ENCODE results near the gene RTKN2.

RTKN2 gene

DNA sequence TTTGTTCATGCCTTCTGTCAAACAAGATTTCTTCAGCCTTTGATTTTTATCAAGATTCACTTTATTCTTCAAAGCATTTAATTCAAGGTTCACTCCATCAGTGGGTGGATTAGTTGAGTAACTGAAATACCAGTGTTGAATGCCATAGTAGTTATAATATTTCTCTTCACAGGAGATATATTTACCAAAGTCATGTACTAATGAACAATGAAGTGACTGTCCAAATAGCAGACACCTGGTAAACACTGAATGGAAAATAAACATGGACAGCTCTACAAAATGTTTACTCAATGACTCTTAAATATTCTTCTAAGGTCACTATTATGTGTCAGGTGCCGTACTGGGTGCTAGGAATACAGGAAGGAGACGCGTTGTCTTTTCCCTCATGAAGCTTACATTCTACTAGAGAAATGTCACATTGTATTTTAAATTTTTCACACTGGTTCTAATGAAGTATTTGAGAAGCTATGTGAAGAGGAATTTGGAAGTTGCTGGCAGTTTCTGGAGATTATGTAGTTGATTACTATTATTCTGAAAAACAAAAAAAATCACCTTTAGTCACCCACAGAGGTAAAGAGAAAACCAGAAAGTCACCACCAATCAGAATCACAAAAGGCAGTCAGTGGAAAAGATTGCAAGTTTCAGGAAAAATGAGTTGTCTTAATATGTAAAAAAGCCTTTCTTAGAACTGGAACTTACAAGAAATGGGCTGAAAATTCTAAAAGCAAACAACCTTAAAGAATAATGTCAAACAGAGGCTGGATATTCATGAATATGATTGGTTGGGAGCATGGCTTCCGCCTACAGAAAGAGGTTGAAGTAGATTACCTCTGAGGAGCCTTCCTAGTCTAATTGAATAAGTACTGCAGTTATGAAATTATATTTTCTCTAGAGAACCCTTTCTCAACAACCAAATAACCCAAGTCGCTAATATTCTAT, 84.5 kb downstream of the RTKN2 start:
- H3K9me3 ChIP-seq (ENCODE audit: insufficient read depth, low read length): no peaks in the 10 kb centered on the region
- TF ChIP-seq YY1 (IDR thresholded peaks at IDR 0.05; ENCODE audit: insufficient read depth, insufficient read length) (no peak), SUZ12 (IDR thresholded peaks at IDR 0.05; ENCODE audit: extremely low read depth, insufficient read depth, insufficient read length) (no peak), ZNF274 (IDR thresholded peaks at IDR 0.05; ENCODE audit: low read depth, low read length) (no peak)
- no peaks in the 10 kb centered on the region for H3K27me3 ChIP-seq (ENCODE audit: insufficient read depth, insufficient read length)
- H3K36me3 ChIP-seq (ENCODE audit: insufficient read depth, insufficient read length, low read length): no peaks in the 10 kb centered on the region
- H3K4me3 ChIP-seq (ENCODE audit: insufficient read length, low read depth): no peak overlapping the region
- no peak for DNase-seq (ENCODE audit: low read depth, low spot score)
- no peak overlapping the region for H3K9ac ChIP-seq (ENCODE audit: insufficient read length, low read depth)
- no peaks in the 10 kb centered on the region for H3K4me1 ChIP-seq (ENCODE audit: insufficient read depth, insufficient read length)

DNA sequence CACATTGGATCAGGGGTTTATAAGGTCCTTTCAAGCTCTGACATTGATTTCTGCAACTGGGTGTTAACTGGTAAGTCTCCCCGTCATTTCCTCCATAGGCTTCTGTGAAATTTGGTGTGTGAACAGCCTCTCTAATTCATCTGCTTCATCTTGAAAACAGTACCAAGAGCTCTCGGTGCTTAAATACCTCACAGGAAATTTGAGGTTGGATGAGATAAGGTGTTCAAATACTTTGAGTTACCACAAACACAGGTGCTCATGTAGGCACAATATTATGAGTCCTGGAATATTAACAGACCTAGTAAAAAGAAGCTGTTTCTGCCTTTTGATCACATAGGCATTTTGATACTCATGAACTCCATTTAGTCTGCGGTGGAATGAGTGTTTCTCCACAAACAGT, 85.2 kb downstream of the RTKN2 start:
- Histone ChIP-seq H3K9ac (ENCODE audit: insufficient read length, low read depth) (no peak overlapping the region), H3K9me3 (ENCODE audit: insufficient read depth, low read length) (no peaks in the 10 kb centered on the region), H3K4me1 (ENCODE audit: insufficient read depth, insufficient read length) (no peaks in the 10 kb centered on the region), H3K36me3 (ENCODE audit: insufficient read depth, insufficient read length, low read length) (no peaks in the 10 kb centered on the region), H3K4me3 (ENCODE audit: insufficient read length, low read depth) (no peak overlapping the region), H3K27me3 (ENCODE audit: insufficient read depth, insufficient read length) (no peaks in the 10 kb centered on the region)
- TF ChIP-seq YY1 (IDR thresholded peaks at IDR 0.05; ENCODE audit: insufficient read depth, insufficient read length) (no peak), SUZ12 (IDR thresholded peaks at IDR 0.05; ENCODE audit: extremely low read depth, insufficient read depth, insufficient read length) (no peak), ZNF274 (IDR thresholded peaks at IDR 0.05; ENCODE audit: low read depth, low read length) (no peak)
- DNase-seq (ENCODE audit: low read depth, low spot score): no peak

DNA sequence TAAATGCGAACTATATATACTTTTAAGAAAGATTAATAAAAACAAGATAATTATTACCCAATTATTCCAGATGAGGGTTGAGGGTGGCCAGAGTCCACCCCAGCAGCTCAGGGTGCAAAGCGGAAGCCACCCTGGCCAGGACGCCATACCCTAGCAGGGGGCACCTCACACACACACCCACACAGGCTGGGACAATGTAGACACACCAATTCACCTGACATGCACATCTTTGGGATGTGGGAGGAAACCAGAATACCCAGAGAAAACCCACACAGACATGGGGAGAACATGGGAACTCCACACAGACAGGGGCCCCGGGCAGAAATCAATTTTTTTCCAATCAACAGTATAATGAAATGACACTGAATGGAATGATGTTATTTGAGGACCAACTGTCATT, 86.0 kb downstream of the RTKN2 start:
- no peak overlapping the region for H3K9ac ChIP-seq (ENCODE audit: insufficient read length, low read depth)
- H3K4me1 ChIP-seq (ENCODE audit: insufficient read depth, insufficient read length): no peaks in the 10 kb centered on the region
- H3K9me3 ChIP-seq (ENCODE audit: insufficient read depth, low read length): no peaks in the 10 kb centered on the region
- no peak overlapping the region for H3K4me3 ChIP-seq (ENCODE audit: insufficient read length, low read depth)
- TF ChIP-seq ZNF274 (IDR thresholded peaks at IDR 0.05; ENCODE audit: low read depth, low read length) (no peak), SUZ12 (IDR thresholded peaks at IDR 0.05; ENCODE audit: extremely low read depth, insufficient read depth, insufficient read length) (no peak)
- H3K36me3 ChIP-seq (ENCODE audit: insufficient read depth, insufficient read length, low read length): no peaks in the 10 kb centered on the region
- DNase-seq (ENCODE audit: low read depth, low spot score): no peak
- no peaks in the 10 kb centered on the region for H3K27me3 ChIP-seq (ENCODE audit: insufficient read depth, insufficient read length)

DNA sequence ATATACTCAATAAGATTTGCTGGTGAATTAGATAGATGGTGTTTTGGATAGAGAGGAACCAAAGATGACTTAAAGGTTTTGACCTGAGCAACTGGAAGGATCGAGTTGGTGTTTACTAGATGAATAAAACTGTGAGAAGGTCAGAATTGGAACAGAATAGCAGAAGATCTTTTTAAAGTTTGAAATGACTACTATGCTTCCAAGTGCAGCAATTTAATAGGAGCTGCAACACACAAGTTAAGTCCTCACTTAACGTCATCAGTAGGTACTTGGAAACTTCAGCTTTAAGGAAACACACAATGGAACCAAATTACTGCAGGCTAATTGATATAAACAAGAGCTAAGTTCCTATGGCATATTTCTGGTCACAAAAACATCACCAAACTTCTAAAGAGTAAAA, 86.5 kb downstream of the RTKN2 start:
- TF ChIP-seq ZNF274 (IDR thresholded peaks at IDR 0.05; ENCODE audit: low read depth, low read length) (no peak), YY1 (IDR thresholded peaks at IDR 0.05; ENCODE audit: insufficient read depth, insufficient read length) (no peak), SUZ12 (IDR thresholded peaks at IDR 0.05; ENCODE audit: extremely low read depth, insufficient read depth, insufficient read length) (no peak)
- H3K4me3 ChIP-seq (ENCODE audit: insufficient read length, low read depth): no peak overlapping the region
- H3K27me3 ChIP-seq (ENCODE audit: insufficient read depth, insufficient read length): no peaks in the 10 kb centered on the region
- H3K4me1 ChIP-seq (ENCODE audit: insufficient read depth, insufficient read length): no peaks in the 10 kb centered on the region
- DNase-seq (ENCODE audit: low read depth, low spot score): no peak
- no peaks in the 10 kb centered on the region for H3K36me3 ChIP-seq (ENCODE audit: insufficient read depth, insufficient read length, low read length)
- no peaks in the 10 kb centered on the region for H3K9me3 ChIP-seq (ENCODE audit: insufficient read depth, low read length)
- H3K9ac ChIP-seq (ENCODE audit: insufficient read length, low read depth): no peak overlapping the region

DNA sequence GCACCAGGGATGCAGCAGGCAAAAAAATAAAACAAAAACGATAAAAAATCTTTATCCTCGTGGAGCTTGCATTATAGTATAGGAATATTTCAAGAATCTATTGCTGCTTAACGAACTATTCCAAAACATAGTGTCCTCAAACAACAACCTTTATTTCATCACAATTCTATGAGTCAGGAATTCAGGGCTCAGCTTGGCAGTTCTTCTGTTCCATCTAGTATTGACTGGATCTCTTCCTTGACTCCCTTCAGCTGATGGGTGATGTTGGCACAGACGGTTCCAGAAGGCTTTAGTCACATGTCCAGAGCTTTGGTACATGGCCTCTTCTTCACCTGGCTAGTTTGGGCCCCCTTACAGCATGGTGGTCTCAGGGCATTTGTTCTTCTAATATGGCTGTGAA, 88.0 kb downstream of the RTKN2 start:
- no peak for DNase-seq (ENCODE audit: low read depth, low spot score)
- no peak for TF ChIP-seq YY1 (IDR thresholded peaks at IDR 0.05; ENCODE audit: insufficient read depth, insufficient read length)
- TF ChIP-seq SUZ12 (IDR thresholded peaks at IDR 0.05; ENCODE audit: extremely low read depth, insufficient read depth, insufficient read length): no peak
- Histone ChIP-seq H3K27me3 (ENCODE audit: insufficient read depth, insufficient read length) (no peaks in the 10 kb centered on the region), H3K9me3 (ENCODE audit: insufficient read depth, low read length) (no peaks in the 10 kb centered on the region), H3K4me1 (ENCODE audit: insufficient read depth, insufficient read length) (no peaks in the 10 kb centered on the region), H3K36me3 (ENCODE audit: insufficient read depth, insufficient read length, low read length) (no peaks in the 10 kb centered on the region), H3K4me3 (ENCODE audit: insufficient read length, low read depth) (no peak overlapping the region), H3K9ac (ENCODE audit: insufficient read length, low read depth) (no peak overlapping the region)

DNA sequence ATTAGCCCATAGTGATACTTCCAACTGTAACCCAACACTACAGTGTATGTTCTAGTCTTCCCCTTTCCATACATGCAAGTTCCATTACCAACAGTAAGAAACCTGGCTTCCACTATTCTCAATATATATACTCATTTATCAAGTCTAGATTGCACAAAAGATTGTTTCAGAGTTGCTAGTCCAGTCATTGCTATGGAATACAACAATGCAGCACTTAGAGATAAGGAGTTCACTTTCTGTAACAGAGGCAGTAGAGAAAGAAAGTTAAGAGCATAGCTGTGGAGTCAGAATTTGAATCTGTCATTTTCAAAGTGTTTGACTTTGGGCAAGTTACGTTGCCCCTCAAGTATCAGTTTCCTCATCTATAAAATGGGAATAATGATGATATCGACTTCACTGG, 90.1 kb downstream of the RTKN2 start:
- no peaks in the 10 kb centered on the region for H3K36me3 ChIP-seq (ENCODE audit: insufficient read depth, insufficient read length, low read length)
- no peaks in the 10 kb centered on the region for H3K4me1 ChIP-seq (ENCODE audit: insufficient read depth, insufficient read length)
- no peak overlapping the region for H3K9ac ChIP-seq (ENCODE audit: insufficient read length, low read depth)
- DNase-seq (ENCODE audit: low read depth, low spot score): no peak
- no peak for TF ChIP-seq SUZ12 (IDR thresholded peaks at IDR 0.05; ENCODE audit: extremely low read depth, insufficient read depth, insufficient read length)
- TF ChIP-seq YY1 (IDR thresholded peaks at IDR 0.05; ENCODE audit: insufficient read depth, insufficient read length): no peak
- TF ChIP-seq ZNF274 (IDR thresholded peaks at IDR 0.05; ENCODE audit: low read depth, low read length): no peak
- no peaks in the 10 kb centered on the region for H3K9me3 ChIP-seq (ENCODE audit: insufficient read depth, low read length)
- H3K4me3 ChIP-seq (ENCODE audit: insufficient read length, low read depth): no peak overlapping the region
- no peaks in the 10 kb centered on the region for H3K27me3 ChIP-seq (ENCODE audit: insufficient read depth, insufficient read length)

DNA sequence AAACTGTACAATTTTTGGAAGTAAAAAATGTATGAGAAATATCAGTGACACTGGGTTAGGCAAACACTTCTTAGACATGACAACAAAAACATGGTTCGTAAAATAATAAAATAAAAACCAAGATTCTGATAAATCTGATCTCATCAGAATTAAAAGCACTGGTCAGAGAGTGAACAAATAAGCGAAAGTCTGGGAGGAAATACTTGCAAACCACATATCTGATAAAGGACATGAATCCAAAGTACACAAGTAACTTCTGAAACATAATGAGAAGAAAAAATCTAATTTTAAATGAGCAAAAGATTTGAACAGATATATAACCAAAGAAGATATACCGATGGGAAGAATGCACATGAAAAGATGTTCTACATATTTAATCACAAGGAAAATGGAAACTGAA, 91.5 kb downstream of the RTKN2 start:
- Histone ChIP-seq H3K9ac (ENCODE audit: insufficient read length, low read depth) (no peak overlapping the region), H3K4me3 (ENCODE audit: insufficient read length, low read depth) (no peak overlapping the region), H3K36me3 (ENCODE audit: insufficient read depth, insufficient read length, low read length) (no peaks in the 10 kb centered on the region), H3K4me1 (ENCODE audit: insufficient read depth, insufficient read length) (no peaks in the 10 kb centered on the region), H3K9me3 (ENCODE audit: insufficient read depth, low read length) (no peaks in the 10 kb centered on the region), H3K27me3 (ENCODE audit: insufficient read depth, insufficient read length) (no peaks in the 10 kb centered on the region)
- DNase-seq (ENCODE audit: low read depth, low spot score): no peak
- TF ChIP-seq ZNF274 (IDR thresholded peaks at IDR 0.05; ENCODE audit: low read depth, low read length): no peak
- no peak for TF ChIP-seq YY1 (IDR thresholded peaks at IDR 0.05; ENCODE audit: insufficient read depth, insufficient read length)
- no peak for TF ChIP-seq SUZ12 (IDR thresholded peaks at IDR 0.05; ENCODE audit: extremely low read depth, insufficient read depth, insufficient read length)
